T-helper 1 cell treated with Interleukin-12 subunit alpha and Interleukin-12 subunit beta and Interleukin-4 antibody, amounts not matched to agents 30 μg/mL and 1 μg/mL, for 36 hours (primary cell): Measurements from ENCODE around the gene PTCHD4.
"Not testable (repeated sequence)": the region's sequence is repeated elsewhere in the genome, so short reads cannot be mapped to it uniquely, and the experiment has no call there.

ENCODE experiments used
- H3K27ac Mint-ChIP-seq: one replicate; pipeline ENCODE4 v1.8.0; 2021; ENCODE audit warnings: mild to moderate bottlenecking, mixed read lengths
- H3K27me3 Mint-ChIP-seq: one replicate; pipeline ENCODE4 v1.8.0; 2021; ENCODE audit warnings: low read depth, mixed read lengths
- H3K36me3 Mint-ChIP-seq: one replicate; pipeline ENCODE4 v1.8.0; 2021; ENCODE audit warnings: low read depth, mixed read lengths
- H3K4me1 Mint-ChIP-seq: one replicate; pipeline ENCODE4 v1.8.0; 2021; ENCODE audit warnings: low read depth, mixed read lengths
- H3K4me3 Mint-ChIP-seq: one replicate; pipeline ENCODE4 v1.8.0; 2021; ENCODE audit warnings: mild to moderate bottlenecking, moderate library complexity, mixed read lengths
- H3K9me3 Mint-ChIP-seq: one replicate; pipeline ENCODE4 v1.8.0; 2021; ENCODE audit warnings: mixed read lengths

The PTCHD4 gene

GRCh38 chr6:48111575-48111974 lies 578 bp upstream of the PTCHD4 start:
- H3K27ac Mint-ChIP-seq, result no peak overlapping the region
- no peaks in the 10 kb centered on the region for H3K27me3 Mint-ChIP-seq
- no peaks in the 10 kb centered on the region for H3K4me1 Mint-ChIP-seq
- no peak overlapping the region for H3K4me3 Mint-ChIP-seq
- no peaks in the 10 kb centered on the region for H3K9me3 Mint-ChIP-seq
- H3K36me3 Mint-ChIP-seq, result no peaks in the 10 kb centered on the region

GRCh38 chr6:48110436-48111142 lies 408 bp downstream of the PTCHD4 start:
- no peaks in the 10 kb centered on the region for H3K36me3 Mint-ChIP-seq

GRCh38 chr6:48109944-48110343 lies 1.1 kb downstream of the PTCHD4 start:
- H3K27me3 Mint-ChIP-seq, result no peaks in the 10 kb centered on the region
- H3K4me3 Mint-ChIP-seq, result no peak overlapping the region
- no peaks in the 10 kb centered on the region for H3K4me1 Mint-ChIP-seq
- no peak overlapping the region for H3K27ac Mint-ChIP-seq
- no peaks in the 10 kb centered on the region for H3K9me3 Mint-ChIP-seq
- no peaks in the 10 kb centered on the region for H3K36me3 Mint-ChIP-seq

More at GRCh38 chr6:48110436-48111142, 408 bp downstream of the PTCHD4 start:
- H3K27me3 Mint-ChIP-seq, result no peaks in the 10 kb centered on the region
- no peak overlapping the region for H3K27ac Mint-ChIP-seq
- no peaks in the 10 kb centered on the region for H3K9me3 Mint-ChIP-seq
- no peaks in the 10 kb centered on the region for H3K4me1 Mint-ChIP-seq
- no peak overlapping the region for H3K4me3 Mint-ChIP-seq

GRCh38 chr6:48102476-48103195 lies 8.4 kb downstream of the PTCHD4 start:
- not testable (repeated sequence) for H3K9me3 Mint-ChIP-seq, H3K36me3 Mint-ChIP-seq, H3K4me3 Mint-ChIP-seq, H3K27me3 Mint-ChIP-seq, H3K4me1 Mint-ChIP-seq, H3K27ac Mint-ChIP-seq

- Mint-ChIP-seq H3K4me3 (no peak overlapping the region), H3K27ac (no peak overlapping the region), H3K27me3 (no peaks in the 10 kb centered on the region), H3K4me1 (no peaks in the 10 kb centered on the region), H3K36me3 (no peaks in the 10 kb centered on the region), H3K9me3 (no peaks in the 10 kb centered on the region)
Measured at GRCh38 chr6:48101290-48101689, 9.7 kb downstream of the PTCHD4 start.

- Mint-ChIP-seq H3K4me1 (no peaks in the 10 kb centered on the region), H3K4me3 (no peak overlapping the region), H3K36me3 (no peaks in the 10 kb centered on the region), H3K9me3 (no peaks in the 10 kb centered on the region), H3K27ac (no peak overlapping the region), H3K27me3 (no peaks in the 10 kb centered on the region)
Measured at GRCh38 chr6:48100588-48100895, 10.5 kb downstream of the PTCHD4 start.

- no peaks in the 10 kb centered on the region for H3K9me3 Mint-ChIP-seq
- no peak overlapping the region for H3K4me3 Mint-ChIP-seq
- H3K27ac Mint-ChIP-seq, result no peak overlapping the region
- no peaks in the 10 kb centered on the region for H3K27me3 Mint-ChIP-seq
- H3K36me3 Mint-ChIP-seq, result no peaks in the 10 kb centered on the region
- no peaks in the 10 kb centered on the region for H3K4me1 Mint-ChIP-seq
Measured at GRCh38 chr6:48099713-48100587, 11.0 kb downstream of the PTCHD4 start.

GRCh38 chr6:48098923-48099322 lies 12.1 kb downstream of the PTCHD4 start:
- Mint-ChIP-seq H3K27me3 (no peaks in the 10 kb centered on the region), H3K27ac (no peak overlapping the region), H3K36me3 (no peaks in the 10 kb centered on the region), H3K4me3 (no peak overlapping the region), H3K9me3 (no peaks in the 10 kb centered on the region), H3K4me1 (no peaks in the 10 kb centered on the region)

GRCh38 chr6:48092550-48093217 lies 18.3 kb downstream of the PTCHD4 start:
- no peaks in the 10 kb centered on the region for H3K36me3 Mint-ChIP-seq
- H3K4me1 Mint-ChIP-seq, result no peaks in the 10 kb centered on the region
- H3K27me3 Mint-ChIP-seq, result no peaks in the 10 kb centered on the region
- no peaks in the 10 kb centered on the region for H3K9me3 Mint-ChIP-seq
- H3K4me3 Mint-ChIP-seq, result no peak overlapping the region
- no peak overlapping the region for H3K27ac Mint-ChIP-seq

- H3K36me3 Mint-ChIP-seq, result no peaks in the 10 kb centered on the region
- no peak overlapping the region for H3K4me3 Mint-ChIP-seq
- no peaks in the 10 kb centered on the region for H3K4me1 Mint-ChIP-seq
- H3K9me3 Mint-ChIP-seq, result no peaks in the 10 kb centered on the region
- H3K27ac Mint-ChIP-seq, result no peak overlapping the region
- no peaks in the 10 kb centered on the region for H3K27me3 Mint-ChIP-seq
Measured at GRCh38 chr6:48090546-48090945, 20.5 kb downstream of the PTCHD4 start.

GRCh38 chr6:48087448-48087847 lies 23.5 kb downstream of the PTCHD4 start:
- Mint-ChIP-seq H3K27me3 (no peaks in the 10 kb centered on the region), H3K4me3 (no peak overlapping the region), H3K27ac (no peak overlapping the region), H3K36me3 (no peaks in the 10 kb centered on the region), H3K9me3 (no peaks in the 10 kb centered on the region), H3K4me1 (no peaks in the 10 kb centered on the region)

- Mint-ChIP-seq H3K36me3 (no peaks in the 10 kb centered on the region), H3K4me1 (no peaks in the 10 kb centered on the region), H3K9me3 (no peaks in the 10 kb centered on the region), H3K27ac (no peak overlapping the region), H3K4me3 (no peak overlapping the region), H3K27me3 (no peaks in the 10 kb centered on the region)
Measured at GRCh38 chr6:48086187-48086586, 24.8 kb downstream of the PTCHD4 start.

GRCh38 chr6:48085131-48085741 lies 25.8 kb downstream of the PTCHD4 start:
- Mint-ChIP-seq H3K4me3 (no peak overlapping the region), H3K27ac (no peak overlapping the region), H3K9me3 (no peaks in the 10 kb centered on the region)

GRCh38 chr6:48084201-48084600 lies 26.8 kb downstream of the PTCHD4 start:
- Mint-ChIP-seq H3K27me3 (no peaks in the 10 kb centered on the region), H3K36me3 (no peaks in the 10 kb centered on the region), H3K4me3 (no peak overlapping the region), H3K4me1 (no peaks in the 10 kb centered on the region), H3K9me3 (no peaks in the 10 kb centered on the region), H3K27ac (no peak overlapping the region)

More at GRCh38 chr6:48085131-48085741, 25.8 kb downstream of the PTCHD4 start:
- H3K36me3 Mint-ChIP-seq, result no peaks in the 10 kb centered on the region
- no peaks in the 10 kb centered on the region for H3K27me3 Mint-ChIP-seq
- no peaks in the 10 kb centered on the region for H3K4me1 Mint-ChIP-seq
